DOHH2 (cell line): ENCODE measurements around the gene GSK3A.
A peak's percentile ranks its signal among the peaks of the same experiment; 100 is the strongest.

Experiments used
- H3F3A ChIP-seq: fragments of 200-600 bp; sonication (generic), shearing (Covaris generic); 2 replicates; pipeline ENCODE4 v1.6.0; 2016; ENCODE audit warnings: antibody characterized with exemption, mild to moderate bottlenecking; ENCODE audit not compliant: control insufficient read depth, insufficient read depth
- H3K27ac ChIP-seq: fragments of 200-600 bp; sonication (generic); 2 replicates; pipeline ENCODE4 v1.5.1; 2014; ENCODE audit warnings: low read depth, mild to moderate bottlenecking, low read length, moderate library complexity
- H3K27me3 ChIP-seq: fragments of 200-600 bp; sonication (generic); 2 replicates; pipeline ENCODE4 v1.6.1; 2014; ENCODE audit warnings: mild to moderate bottlenecking, low read length, mixed read lengths; ENCODE audit not compliant: control insufficient read depth
- H3K36me3 ChIP-seq: fragments of 200-600 bp; sonication (generic); 2 replicates; pipeline ENCODE4 v1.6.1; 2014; ENCODE audit warnings: mild to moderate bottlenecking, low read length, moderate library complexity, mixed read lengths; ENCODE audit not compliant: control insufficient read depth
- H3K4me1 ChIP-seq: fragments of 200-600 bp; sonication (generic); 2 replicates; pipeline ENCODE4 v1.6.1; 2014; ENCODE audit warnings: mild to moderate bottlenecking, low read length, mixed read lengths; ENCODE audit not compliant: control insufficient read depth
- H3K4me2 ChIP-seq: fragments of 200-600 bp; sonication (generic); 2 replicates; pipeline ENCODE4 v1.6.0; 2014; ENCODE audit warnings: mild to moderate bottlenecking, low read length, moderate library complexity
- H3K4me3 ChIP-seq: fragments of 200-600 bp; sonication (generic); 2 replicates; pipeline ENCODE4 v1.5.1; 2014; ENCODE audit warnings: mild to moderate bottlenecking, low read length, mixed read lengths
- H3K79me2 ChIP-seq: fragments of 200-600 bp; sonication (generic); 2 replicates; pipeline ENCODE4 v1.6.1; 2014; ENCODE audit warnings: mild to moderate bottlenecking, low read length, mixed read lengths; ENCODE audit not compliant: control insufficient read depth
- H3K9me2 ChIP-seq: fragments of 200-600 bp; sonication (generic); replicated peaks from 2 replicates; pipeline ENCODE4 v1.6.1; 2014; ENCODE audit warnings: mild to moderate bottlenecking, low read length, mixed read lengths; ENCODE audit not compliant: control insufficient read depth
- H3K9me3 ChIP-seq: fragments of 200-600 bp; sonication (generic); 2 replicates; pipeline ENCODE4 v1.6.1; 2014; ENCODE audit warnings: antibody characterized with exemption, low read length, mixed read lengths; ENCODE audit not compliant: control insufficient read depth, insufficient read depth
- H4K20me1 ChIP-seq: fragments of 200-600 bp; sonication (generic); 2 replicates; pipeline ENCODE4 v1.6.0; 2014; ENCODE audit warnings: low read depth, mild to moderate bottlenecking, antibody characterized with exemption, low read length, moderate library complexity; ENCODE audit not compliant: control insufficient read depth, insufficient read depth
- CTCF ChIP-seq: fragments of 200-600 bp; sonication (generic); IDR thresholded peaks from one replicate; pipeline ENCODE4 v1.5.1; 2014; ENCODE audit warnings: antibody characterized with exemption, mild to moderate bottlenecking, low read depth, low read length; ENCODE audit not compliant: poor library complexity, severe bottlenecking
- EZH2phosphoT487 ChIP-seq: fragments of 200-600 bp; sonication (generic); IDR thresholded peaks from 2 replicates; pipeline ENCODE4 v1.6.1; 2017; ENCODE audit warnings: borderline replicate concordance, mild to moderate bottlenecking, antibody characterized with exemption, low read length, moderate library complexity, mixed read lengths

GSK3A gene

GRCh38 chr19:42241279-42241678, 1.1 kb downstream of the GSK3A start:
- Histone ChIP-seq H3K27ac (no peak overlapping the region), H3K4me1 (peaks cover 34% of the 10 kb centered on the region), H3K9me3 (no peaks in the 10 kb centered on the region), H3K36me3 (peaks cover 32% of the 10 kb centered on the region), H3K9me2 (no peaks in the 10 kb centered on the region), H3K4me3 (peak overlapping the region; percentile 88), H4K20me1 (no peaks in the 10 kb centered on the region), H3K4me2 (peak overlapping the region; percentile 80), H3F3A (peaks cover 18% of the 10 kb centered on the region), H3K79me2 (peaks cover 59% of the 10 kb centered on the region), H3K27me3 (no peaks in the 10 kb centered on the region)
- no peak for TF ChIP-seq CTCF
- no peak for TF ChIP-seq EZH2phosphoT487

- H3K4me3 ChIP-seq: no peak overlapping the region
- H3K4me1 ChIP-seq: peaks cover 25% of the 10 kb centered on the region
- H3K4me2 ChIP-seq: peak overlapping the region; percentile 80
- H4K20me1 ChIP-seq: no peaks in the 10 kb centered on the region
- H3K27ac ChIP-seq: no peak overlapping the region
- no peaks in the 10 kb centered on the region for H3K27me3 ChIP-seq
- H3K9me3 ChIP-seq: no peaks in the 10 kb centered on the region
- no peak for TF ChIP-seq EZH2phosphoT487
- no peak for TF ChIP-seq CTCF
- H3K36me3 ChIP-seq: peaks cover 43% of the 10 kb centered on the region
- H3K9me2 ChIP-seq: no peaks in the 10 kb centered on the region
- peaks cover 62% of the 10 kb centered on the region for H3K79me2 ChIP-seq
- peaks cover 9% of the 10 kb centered on the region; the same call in 1 of the 2 replicates for H3F3A ChIP-seq
Measured at GRCh38 chr19:42239544-42240220, 2.7 kb downstream of the GSK3A start.

DNA sequence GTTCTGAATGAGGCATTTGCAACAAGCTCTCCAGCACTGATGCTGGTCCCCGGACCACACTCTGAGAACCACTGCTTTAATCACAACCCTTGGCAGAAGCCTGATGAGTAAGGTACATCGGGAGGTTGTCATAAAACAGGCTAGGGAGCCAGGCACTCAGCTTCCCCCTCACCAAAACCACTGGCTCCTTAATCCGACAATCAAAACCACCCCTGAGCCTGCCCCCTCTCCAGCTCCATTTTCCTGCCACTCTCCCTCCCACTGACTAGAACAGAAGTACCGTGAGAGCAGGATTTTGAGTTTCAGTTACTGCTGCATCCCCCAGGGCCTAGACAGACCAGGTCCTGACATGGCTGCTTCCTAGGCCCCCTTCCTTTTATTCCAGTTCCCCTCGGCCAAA, 7.2 kb downstream of the GSK3A start:
- Histone ChIP-seq H3K4me2 (no peak overlapping the region), H3K4me1 (peaks cover 10% of the 10 kb centered on the region), H3K27ac (no peak overlapping the region), H3K27me3 (no peaks in the 10 kb centered on the region), H3K4me3 (no peak overlapping the region), H3K9me2 (no peaks in the 10 kb centered on the region), H3F3A (peaks cover 13% of the 10 kb centered on the region), H3K36me3 (peaks cover 82% of the 10 kb centered on the region), H4K20me1 (0 out of 2 replicates have a peak, but pooled peaks cover 5% of the 10 kb centered on the region), H3K79me2 (peaks cover 39% of the 10 kb centered on the region), H3K9me3 (no peaks in the 10 kb centered on the region)
- no peak for TF ChIP-seq EZH2phosphoT487
- TF ChIP-seq CTCF: no peak
